Neural cell (in vitro differentiated cells): Measurements from ENCODE around the gene KIF16B. TPM values are rescaled to one million over a fixed set of nuclear protein-coding genes. Genes with fewer than 3 reads are reported as not detected.

Source experiments
- H2AFZ ChIP-seq: fragments of 200-600, 300-800 bp; sonication (generic), shearing (Covaris generic); 2 replicates; pipeline ENCODE4 v1.6.0; 2014; ENCODE audit warnings: low read depth, mild to moderate bottlenecking, antibody characterized with exemption, low read length, moderate library complexity
- H3F3A ChIP-seq: fragments of 200-600 bp; shearing (Covaris generic); 2 replicates; pipeline ENCODE4 v1.6.1; 2016; ENCODE audit warnings: mild to moderate bottlenecking, moderate library complexity, mixed read lengths, antibody characterized with exemption, low read length; ENCODE audit not compliant: insufficient read depth, poor library complexity, severe bottlenecking
- H3K27ac ChIP-seq: fragments of 200-600, 300-800 bp; sonication (generic), shearing (Covaris generic); 2 replicates; pipeline ENCODE4 v1.5.1; 2014; ENCODE audit warnings: mild to moderate bottlenecking, low read length, moderate library complexity
- H3K27me3 ChIP-seq: fragments of 300-800, 200-600 bp; sonication (generic), shearing (Covaris generic); 2 replicates; pipeline ENCODE4 v1.6.0; 2014; ENCODE audit warnings: mild to moderate bottlenecking, low read depth, low read length, moderate library complexity; ENCODE audit not compliant: insufficient read depth
- H3K36me3 ChIP-seq: fragments of 300-800, 200-600 bp; sonication (generic), shearing (Covaris generic); 2 replicates; pipeline ENCODE4 v1.5.1; 2014; ENCODE audit warnings: mild to moderate bottlenecking, antibody characterized with exemption, low read length, moderate library complexity; ENCODE audit not compliant: insufficient read depth
- H3K4me2 ChIP-seq: fragments of 300-800, 200-600 bp; sonication (generic), shearing (Covaris generic); 2 replicates; pipeline ENCODE4 v1.6.0; 2014; ENCODE audit warnings: mild to moderate bottlenecking, low read length
- H3K4me3 ChIP-seq: fragments of 300-800, 200-600 bp; sonication (generic), shearing (Covaris generic); 2 replicates; pipeline ENCODE4 v1.5.1; 2014; ENCODE audit warnings: mild to moderate bottlenecking, low read length, moderate library complexity
- H3K79me2 ChIP-seq: fragments of 200-600 bp; shearing (Covaris generic); replicated peaks from 2 replicates; pipeline ENCODE4 v1.6.0; 2014; ENCODE audit warnings: mild to moderate bottlenecking, low read length, moderate library complexity; ENCODE audit not compliant: insufficient read depth
- H3K9ac ChIP-seq: fragments of 300-800, 200-600 bp; sonication (generic), shearing (Covaris generic); 2 replicates; pipeline ENCODE4 v1.6.1; 2016; ENCODE audit warnings: mild to moderate bottlenecking, low read length, mixed read lengths
- H3K9me2 ChIP-seq: fragments of 200-600 bp; shearing (Covaris generic); 2 replicates; pipeline ENCODE4 v1.6.1; 2016; ENCODE audit warnings: mild to moderate bottlenecking, low read length, mixed read lengths; ENCODE audit not compliant: insufficient read depth
- H3K9me3 ChIP-seq: fragments of 200-600, 300-800 bp; sonication (generic), shearing (Covaris generic); 2 replicates; pipeline ENCODE4 v1.6.1; 2016; ENCODE audit warnings: mild to moderate bottlenecking, mixed run types, low read length, moderate library complexity, mixed read lengths
- H4K20me1 ChIP-seq: fragments of 200-600 bp; shearing (Covaris generic); 2 replicates; pipeline ENCODE4 v1.6.1; 2016; ENCODE audit warnings: mild to moderate bottlenecking, mixed run types; ENCODE audit not compliant: insufficient read depth
- CTCF ChIP-seq: fragments of 450-650 bp; IDR thresholded peaks from 2 replicates; pipeline ENCODE4 v1.5.1; 2014; ENCODE audit warnings: antibody characterized with exemption, mild to moderate bottlenecking, moderate library complexity; ENCODE audit not compliant: poor library complexity, severe bottlenecking
- EP300 ChIP-seq: fragments of 450-650 bp; conservative IDR thresholded peaks from 2 replicates; pipeline ENCODE4 v1.6.1; 2014; ENCODE audit warnings: antibody characterized with exemption, mild to moderate bottlenecking, moderate library complexity; ENCODE audit not compliant: poor library complexity, severe bottlenecking
- EZH2 ChIP-seq: fragments of 200-600, 300-800 bp; shearing (Covaris generic), sonication (generic); IDR thresholded peaks from 2 replicates; pipeline ENCODE4 v1.6.1; 2014; ENCODE audit warnings: antibody characterized with exemption, low read length, borderline replicate concordance, mild to moderate bottlenecking; ENCODE audit not compliant: insufficient read depth, poor library complexity, severe bottlenecking
- MXI1 ChIP-seq: fragments of 450-650 bp; conservative IDR thresholded peaks from 2 replicates; pipeline ENCODE4 v1.6.1; 2014; ENCODE audit warnings: antibody characterized with exemption, mild to moderate bottlenecking; ENCODE audit not compliant: poor library complexity, severe bottlenecking
- POLR2AphosphoS5 ChIP-seq: IDR thresholded peaks from 2 replicates; pipeline ENCODE4 v1.6.1; 2012
- RAD21 ChIP-seq: fragments of 450-650 bp; conservative IDR thresholded peaks from 2 replicates; pipeline ENCODE4 v1.6.1; 2014; ENCODE audit warnings: antibody characterized with exemption, mild to moderate bottlenecking, moderate library complexity
- REST ChIP-seq: IDR thresholded peaks from 2 replicates; pipeline ENCODE4 v1.6.1; 2012; ENCODE audit warnings: borderline replicate concordance
- SMC3 ChIP-seq: fragments of 450-650 bp; conservative IDR thresholded peaks from 2 replicates; pipeline ENCODE4 v1.6.1; 2014; ENCODE audit warnings: antibody characterized with exemption, mild to moderate bottlenecking, moderate library complexity; ENCODE audit not compliant: poor library complexity
- TAF1 ChIP-seq: IDR thresholded peaks from 2 replicates; pipeline ENCODE4 v1.6.1; 2012; ENCODE audit warnings: low read depth
- polyA plus RNA-seq: library from polyadenylated mRNA; depleted of rRNA; stranded (reverse); fragments of >200 nt; gene quantifications from 2 replicates; pipeline ENCODE4 v1.2.3, GENCODE V29; 2014

Gene KIF16B
- polyA plus RNA-seq, 1 donor from 2014 or later, result 3.8 TPM

GRCh38 chr20:16245879-16246278 lies 327.4 kb downstream of the KIF16B start:
- Histone ChIP-seq H3K36me3 (no peaks in the 10 kb centered on the region), H3K4me3 (no peak overlapping the region), H3F3A (no peaks in the 10 kb centered on the region), H3K4me2 (no peak overlapping the region), H3K9me3 (no peaks in the 10 kb centered on the region), H3K27me3 (no peaks in the 10 kb centered on the region), H3K9ac (no peak overlapping the region), H3K27ac (no peak overlapping the region), H2AFZ (no peak overlapping the region), H3K9me2 (no peaks in the 10 kb centered on the region), H4K20me1 (no peaks in the 10 kb centered on the region), H3K79me2 (no peaks in the 10 kb centered on the region)
- TF ChIP-seq EP300 (no peak), EZH2 (no peak), CTCF (no peak), REST (no peak), MXI1 (no peak), SMC3 (no peak), POLR2AphosphoS5 (no peak), RAD21 (no peak), TAF1 (no peak)

- H3K9me3 ChIP-seq, result no peaks in the 10 kb centered on the region
- H3K36me3 ChIP-seq, result no peaks in the 10 kb centered on the region
- H3K27ac ChIP-seq, result no peak overlapping the region
- no peaks in the 10 kb centered on the region for H4K20me1 ChIP-seq
- TF ChIP-seq EZH2, result no peak
- TF ChIP-seq EP300, result no peak
- TF ChIP-seq SMC3, result no peak
- no peak for TF ChIP-seq REST
- TF ChIP-seq POLR2AphosphoS5, result no peak
- TF ChIP-seq CTCF, result no peak
- no peak for TF ChIP-seq RAD21
- no peak for TF ChIP-seq TAF1
- TF ChIP-seq MXI1, result no peak
- no peak overlapping the region for H3K4me3 ChIP-seq
- no peaks in the 10 kb centered on the region for H3F3A ChIP-seq
- H3K27me3 ChIP-seq, result no peaks in the 10 kb centered on the region
- H2AFZ ChIP-seq, result no peak overlapping the region
- no peaks in the 10 kb centered on the region for H3K9me2 ChIP-seq
- no peak overlapping the region for H3K9ac ChIP-seq
- no peak overlapping the region for H3K4me2 ChIP-seq
- H3K79me2 ChIP-seq, result no peaks in the 10 kb centered on the region
Measured at GRCh38 chr20:16244892-16245291, 328.4 kb downstream of the KIF16B start.
